ENCODE results near the gene NDUFV2. TPM values are rescaled to one million over a fixed set of nuclear protein-coding genes. Genes with fewer than 3 reads are reported as not detected.

Gene NDUFV2
- total and polyA plus RNA-seq, 2 of the 8 experiments (the other 6 are each of a cell fraction or from before 2014, with no cell fraction given), result 90.8 to 191 TPM

- Histone ChIP-seq H3K18ac (ENCODE audit: extremely low read depth, low read length) (no peak overlapping the region), H2BK15ac (ENCODE audit: low read length) (no peak overlapping the region), H3K23me2 (ENCODE audit: low read depth, low read length) (peaks cover 9% of the 10 kb centered on the region), H2BK12ac (ENCODE audit: low read depth, low read length) (no peak overlapping the region), H3K4ac (replicated peaks; ENCODE audit: insufficient read length, low read depth, low read length) (no peak overlapping the region), H2BK120ac (replicated peaks; ENCODE audit: low read depth, low read length) (no peak overlapping the region), H3K56ac (replicated peaks; ENCODE audit: insufficient read length, low read depth, low read length) (no peak overlapping the region), H4K91ac (replicated peaks; ENCODE audit: insufficient read length, low read length) (no peak overlapping the region), H4K8ac (ENCODE audit: extremely low read depth, insufficient read depth, low read length) (no peak overlapping the region), H3K14ac (ENCODE audit: insufficient read length) (no peak overlapping the region), H3K9ac (replicated peaks in 1 of 4; ENCODE audit: extremely low read depth in 1 of 4, low read depth in 3 of 4, low read length in 3 of 4) (no peak overlapping the region), H2AFZ (ENCODE audit: low read length) (no peak overlapping the region), H3K36me3 (ENCODE audit: control insufficient read depth in 2 of 4, insufficient read depth in 4 of 4, low read length in 3 of 4) (peaks cover 0 to 5% (median 0%) of the 10 kb centered on the region in 4 experiments; a peak in 1 of 8 replicates), H3K4me3 (ENCODE audit: extremely low read depth in 1 of 4, insufficient read depth in 2 of 4, low read depth in 3 of 4, low read length in 4 of 4) (no peak overlapping the region), H4K20me1 (replicated peaks in 1 of 2; ENCODE audit: control insufficient read depth in 1 of 2, insufficient read depth in 2 of 2, low read length in 2 of 2) (peaks cover 0 to 3% of the 10 kb centered on the region in 2 experiments), H3K79me2 (ENCODE audit: control insufficient read depth in 1 of 2, insufficient read depth in 2 of 2, low read length in 2 of 2) (peaks cover 16 to 30% of the 10 kb centered on the region in 2 experiments), H3K4me2 (ENCODE audit: insufficient read depth in 1 of 2, low read depth in 2 of 2, low read length in 2 of 2) (no peak overlapping the region), H2BK20ac (ENCODE audit: low read length) (no peak overlapping the region), H3K79me1 (ENCODE audit: low read depth, low read length) (no peaks in the 10 kb centered on the region), H3K23ac (ENCODE audit: insufficient read length) (no peak overlapping the region), H3K4me1 (replicated peaks in 1 of 4; ENCODE audit: control insufficient read depth in 3 of 4, insufficient read depth in 4 of 4, low read length in 3 of 4) (peaks cover 0 to 23% (median 6%) of the 10 kb centered on the region in 4 experiments; a peak in 3 of 7 replicates), H2BK5ac (ENCODE audit: low read depth, low read length) (no peak overlapping the region), H3K9me3 (ENCODE audit: insufficient read depth in 2 of 2, low read depth in 1 of 2, low read length in 1 of 2) (no peaks in the 10 kb centered on the region), H4K5ac (ENCODE audit: insufficient read length, low read depth, low read length) (no peak overlapping the region), H3K27me3 (replicated peaks in 1 of 4; ENCODE audit: control insufficient read depth in 3 of 4, extremely low read depth in 1 of 4, insufficient read depth in 3 of 4, low read length in 3 of 4) (peaks cover 0 to 2% (median 0%) of the 10 kb centered on the region in 4 experiments; a peak in 1 of 7 replicates), H2AK5ac (ENCODE audit: low read depth, low read length) (no peak overlapping the region), H3K27ac (ENCODE audit: low read depth, low read length) (no peak overlapping the region)
- DNase-seq (ENCODE audit: low read depth in 1 of 2, low spot score in 2 of 2) (no peak), FAIRE-seq (no peak)
- POLR2A ChIA-PET (ENCODE audit: partially characterized antibody), result interaction anchor here (2.4 to 4.7 kb wide), 2 partner anchors 10 to 35 kb away, joined by 7 to 44 read pairs; partner anchors contain the start of gene ANKRD12
- CTCF ChIA-PET (ENCODE audit: partially characterized antibody), result interaction anchor here (0.9 to 1.3 kb wide), 3 partner anchors 27 to 48 kb away, joined by 3 read pairs; no protein-coding TSS in a partner anchor
- 96% methylated on average over 3 of the region's 3 CpGs; no CpG with 5 or more reads in 1 of the 2 experiments for WGBS, 2 experiments (ENCODE audit: extremely low coverage in 1 of 2, insufficient coverage in 1 of 2, insufficient read length in 1 of 2, insufficient replicate concordance in 2 of 2, low coverage in 1 of 2, low lambda C conversion rate in 2 of 2, missing lambda C conversion rate in 1 of 2)
- TF ChIP-seq SP2 (IDR thresholded peaks at IDR 0.05; ENCODE audit: low read length) (no peak), ATF2 (IDR thresholded peaks at IDR 0.05; ENCODE audit: low read length) (no peak), TAF7 (optimal IDR thresholded peaks at IDR 0.05; ENCODE audit: borderline replicate concordance, low read depth, low read length) (no peak)
Observed at GRCh38 chr18:9100796-9101195, 1.7 kb upstream of the NDUFV2 start.
